ENCODE results near the gene CDV3.

The CDV3 gene

GRCh38 chr3:133606342-133606741 lies 32.9 kb downstream of the CDV3 start:
- H3K4me3 ChIP-seq (replicated peaks; ENCODE audit: low read depth, low read length), result no peak overlapping the region
- TF ChIP-seq CTCF (IDR thresholded peaks at IDR 0.05; ENCODE audit: low read length, missing control alignments), result no peak
- DNase-seq (ENCODE audit: low read depth), result no peak

GRCh38 chr3:133606902-133607301 lies 33.4 kb downstream of the CDV3 start:
- DNase-seq (ENCODE audit: low read depth), result no peak
- no peak overlapping the region for H3K4me3 ChIP-seq (replicated peaks; ENCODE audit: low read depth, low read length)
- TF ChIP-seq CTCF (IDR thresholded peaks at IDR 0.05; ENCODE audit: low read length, missing control alignments), result no peak

- TF ChIP-seq CTCF (IDR thresholded peaks at IDR 0.05; ENCODE audit: low read length, missing control alignments), result no peak
- no peak for DNase-seq (ENCODE audit: low read depth)
- H3K4me3 ChIP-seq (replicated peaks; ENCODE audit: low read depth, low read length), result no peak overlapping the region
These were observed 34.3 kb downstream of the CDV3 start for GRCh38 chr3:133607816-133608215.

GRCh38 chr3:133608388-133608787 lies 34.9 kb downstream of the CDV3 start:
- no peak for DNase-seq (ENCODE audit: low read depth)
- no peak overlapping the region for H3K4me3 ChIP-seq (replicated peaks; ENCODE audit: low read depth, low read length)
- no peak for TF ChIP-seq CTCF (IDR thresholded peaks at IDR 0.05; ENCODE audit: low read length, missing control alignments)

GRCh38 chr3:133610031-133610430 lies 36.5 kb downstream of the CDV3 start:
- TF ChIP-seq CTCF (IDR thresholded peaks at IDR 0.05; ENCODE audit: low read length, missing control alignments), result no peak
- DNase-seq (ENCODE audit: low read depth), result no peak
- H3K4me3 ChIP-seq (replicated peaks; ENCODE audit: low read depth, low read length), result no peak overlapping the region

GRCh38 chr3:133611534-133611933 lies 38.0 kb downstream of the CDV3 start:
- TF ChIP-seq CTCF (IDR thresholded peaks at IDR 0.05; ENCODE audit: low read length, missing control alignments), result no peak
- no peak for DNase-seq (ENCODE audit: low read depth)
- no peak overlapping the region for H3K4me3 ChIP-seq (replicated peaks; ENCODE audit: low read depth, low read length)

GRCh38 chr3:133620066-133620784 lies 46.7 kb downstream of the CDV3 start:
- H3K4me3 ChIP-seq (replicated peaks; ENCODE audit: low read depth, low read length), result no peak overlapping the region
- no peak for TF ChIP-seq CTCF (IDR thresholded peaks at IDR 0.05; ENCODE audit: low read length, missing control alignments)
- DNase-seq (ENCODE audit: low read depth), result no peak
